Body of pancreas (tissue), 4 donors: ENCODE data around the gene MYOCD. TPM values are rescaled to one million over a fixed set of nuclear protein-coding genes. Genes with fewer than 3 reads are reported as not detected.

Source experiments
- ATAC-seq: fragments of 150-250 bp; one replicate; pipeline ENCODE4 v1.9.1; 2016
- DNase-seq, 4 donors: peaks; one replicate each; pipeline ENCODE4 v3.0.0-alpha.2; 2019
- H3K27ac ChIP-seq, 4 donors: fragments of 200-600 bp; sonication (generic); 1 replicate in 3 of 4; 2 replicates in 1 of 4; pipeline versions ENCODE4 v1.5.1 to v1.6.1; 2016 to 2019; ENCODE audit warnings: mild to moderate bottlenecking in 1 of 4, mixed read lengths in 1 of 4, moderate library complexity in 1 of 4
- H3K27me3 ChIP-seq, 2 donors: fragments of 200-600 bp; sonication (generic); one replicate each; pipeline ENCODE4 v1.6.0; 2016; ENCODE audit warnings: mild to moderate bottlenecking in 1 of 2
- H3K36me3 ChIP-seq, 2 donors: fragments of 200-600 bp; sonication (generic); replicated peaks in 1 of 2; 2 replicates each; pipeline ENCODE4 v1.5.1; 2016; ENCODE audit warnings: low read depth in 2 of 2; ENCODE audit not compliant: insufficient read depth in 1 of 2
- H3K4me1 ChIP-seq: fragments of 200-600 bp; sonication (generic); one replicate; pipeline ENCODE4 v1.6.0; 2016
- H3K4me3 ChIP-seq, 2 donors: fragments of 200-600 bp; sonication (generic); 1 replicate in 1 of 2; 2 replicates in 1 of 2; pipeline ENCODE4 v1.5.1; 2016 to 2019
- H3K9me3 ChIP-seq, 3 donors: fragments of 200-600 bp; sonication (generic); 1 replicate in 2 of 3; 2 replicates in 1 of 3; pipeline ENCODE4 v1.5.1; 2016
- POLR2A ChIP-seq, 3 donors: fragments of 450-650 bp; IDR thresholded peaks; one replicate each; pipeline ENCODE4 v1.6.1; 2016; ENCODE audit warnings: antibody characterized with exemption in 3 of 3, mild to moderate bottlenecking in 2 of 3
- WGBS, 2 donors: methylation state at CpG; one replicate each; pipeline ENCODE4 v1.1.5; 2017; 5-methylcytosine and 5-hydroxymethylcytosine counted together
- intact Hi-C: fragments of 100-400 bp; cut with DNase I; formaldehyde crosslinking; loops from one replicate; pipeline ENCODE4 v1.15.1; 2023
- total RNA-seq, 2 donors: library from RNA; depleted of rRNA; stranded (reverse); fragments of >200 nt; gene quantifications; one replicate each; pipeline ENCODE4 v1.1.0, GENCODE V29; 2016
- TF ChIP-seq, protein P1 (sequence below), 7 experiments: fragments of 450-650 bp in 4 of 7; fragments of 200-600 bp in 3 of 7; sonication (generic) in 3 of 7; IDR thresholded peaks; one replicate each; pipeline ENCODE4 v1.5.1; 2016 to 2019; ENCODE audit warnings: antibody characterized with exemption in 7 of 7

The MYOCD gene
- total RNA-seq, 2 donors from 2014 or later = 0.52 to 0.66 TPM

DNA sequence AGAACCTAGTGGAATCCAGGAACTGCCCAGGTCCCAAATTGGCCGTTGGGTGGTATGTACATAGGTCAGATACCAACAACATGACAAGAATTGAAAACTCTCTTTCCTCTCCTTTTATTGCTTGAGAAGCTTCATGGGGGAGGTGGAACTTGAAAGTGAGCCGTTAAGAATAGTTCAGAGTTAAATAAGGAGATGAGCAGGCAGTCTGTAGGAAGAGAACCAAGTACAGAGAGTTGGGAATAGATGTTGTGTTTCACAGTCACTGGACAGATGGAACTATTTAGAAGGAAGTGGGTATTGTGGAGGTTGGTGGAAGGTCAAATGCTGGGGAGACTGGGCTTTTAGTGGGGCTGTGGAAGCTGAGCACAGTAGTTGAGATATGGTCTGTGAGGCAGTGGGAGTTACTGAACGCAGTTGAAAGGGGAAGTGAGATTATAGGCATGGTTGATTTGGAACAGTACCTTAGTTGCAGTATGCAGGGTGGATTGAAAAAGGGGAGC is 150.0 kb downstream of the MYOCD start:
- Histone ChIP-seq H3K4me1 (no peaks in the 10 kb centered on the region), H3K9me3 (no peaks in the 10 kb centered on the region), H3K27me3 (no peaks in the 10 kb centered on the region), H3K27ac (no peak overlapping the region), H3K4me3 (no peak overlapping the region), H3K36me3 (no peaks in the 10 kb centered on the region)
- TF ChIP-seq POLR2A (IDR thresholded peaks at IDR 0.05) = no peak
- TF ChIP-seq, protein P1, sequence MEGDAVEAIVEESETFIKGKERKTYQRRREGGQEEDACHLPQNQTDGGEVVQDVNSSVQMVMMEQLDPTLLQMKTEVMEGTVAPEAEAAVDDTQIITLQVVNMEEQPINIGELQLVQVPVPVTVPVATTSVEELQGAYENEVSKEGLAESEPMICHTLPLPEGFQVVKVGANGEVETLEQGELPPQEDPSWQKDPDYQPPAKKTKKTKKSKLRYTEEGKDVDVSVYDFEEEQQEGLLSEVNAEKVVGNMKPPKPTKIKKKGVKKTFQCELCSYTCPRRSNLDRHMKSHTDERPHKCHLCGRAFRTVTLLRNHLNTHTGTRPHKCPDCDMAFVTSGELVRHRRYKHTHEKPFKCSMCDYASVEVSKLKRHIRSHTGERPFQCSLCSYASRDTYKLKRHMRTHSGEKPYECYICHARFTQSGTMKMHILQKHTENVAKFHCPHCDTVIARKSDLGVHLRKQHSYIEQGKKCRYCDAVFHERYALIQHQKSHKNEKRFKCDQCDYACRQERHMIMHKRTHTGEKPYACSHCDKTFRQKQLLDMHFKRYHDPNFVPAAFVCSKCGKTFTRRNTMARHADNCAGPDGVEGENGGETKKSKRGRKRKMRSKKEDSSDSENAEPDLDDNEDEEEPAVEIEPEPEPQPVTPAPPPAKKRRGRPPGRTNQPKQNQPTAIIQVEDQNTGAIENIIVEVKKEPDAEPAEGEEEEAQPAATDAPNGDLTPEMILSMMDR (IDR thresholded peaks at IDR 0.05) = no peak
- intact Hi-C loops = no loop called here
- DNase-seq (no peak), ATAC-seq (no peak)
- WGBS, 2 donors = 63 to 76% methylated on average over 3 of the region's 3 CpGs

Other genes starting within 250 kb of the MYOCD start
- gene ARHGAP44, start 123.6 kb downstream of the MYOCD start, total RNA-seq = 1 to 10 TPM; 5.7 to 6.3 TPM